GM06990 (cell line): ENCODE data around the gene PNLIPRP2.

Experiments
- DNase-seq: peaks from one replicate; pipeline ENCODE4 v3.0.0-alpha.2; 2011; ENCODE audit not compliant: insufficient read length; ENCODE audit errors: extremely low read depth
- H3K27me3 ChIP-seq: replicated peaks from 2 replicates; pipeline ENCODE4 v1.6.0; 2011; ENCODE audit warnings: low read length; ENCODE audit not compliant: control insufficient read depth, insufficient read depth
- H3K36me3 ChIP-seq: 2 replicates; pipeline ENCODE4 v1.5.1; 2011; ENCODE audit warnings: low read length; ENCODE audit not compliant: control insufficient read depth, insufficient read depth
- H3K4me3 ChIP-seq: replicated peaks from 2 replicates; pipeline ENCODE4 v1.5.1; 2011; ENCODE audit warnings: low read depth, mild to moderate bottlenecking, control low read depth, low read length
- CTCF ChIP-seq: IDR thresholded peaks from 2 replicates; pipeline ENCODE4 v1.5.1; 2011; ENCODE audit warnings: low read length, control low read depth, mild to moderate bottlenecking, inconsistent platforms; ENCODE audit not compliant: insufficient read depth, poor library complexity, severe bottlenecking

The PNLIPRP2 gene

GRCh38 chr10:116620423-116621400 lies at the start of gene PNLIPRP2:
Gene PNLIPRP2, plus strand, starts transcription at chr10:116620953.
- H3K27me3 ChIP-seq: no peaks in the 10 kb centered on the region; the same call in none of the 2 replicates
- no peaks in the 10 kb centered on the region for H3K36me3 ChIP-seq
- no peak for DNase-seq
- no peak for TF ChIP-seq CTCF
- H3K4me3 ChIP-seq: no peak within 1 kb of the TSS

- Histone ChIP-seq H3K4me3 (no peak overlapping the region), H3K27me3 (no peaks in the 10 kb centered on the region), H3K36me3 (no peaks in the 10 kb centered on the region)
- no peak for TF ChIP-seq CTCF
- no peak for DNase-seq
Measured at GRCh38 chr10:116574797-116575196, 46.0 kb upstream of the PNLIPRP2 start.

GRCh38 chr10:116587878-116588591 lies 32.7 kb upstream of the PNLIPRP2 start:
- H3K27me3 ChIP-seq: no peaks in the 10 kb centered on the region; the same call in 1 of the 2 replicates
- no peak for TF ChIP-seq CTCF
- DNase-seq: no peak
- H3K36me3 ChIP-seq: no peaks in the 10 kb centered on the region
- H3K4me3 ChIP-seq: no peak overlapping the region

GRCh38 chr10:116588995-116589394 lies 31.8 kb upstream of the PNLIPRP2 start:
- DNase-seq: no peak
- no peak for TF ChIP-seq CTCF
- no peaks in the 10 kb centered on the region for H3K36me3 ChIP-seq
- no peak overlapping the region for H3K4me3 ChIP-seq
- H3K27me3 ChIP-seq: no peaks in the 10 kb centered on the region; the same call in 1 of the 2 replicates

- Histone ChIP-seq H3K27me3 (no peaks in the 10 kb centered on the region; the same call in 1 of the 2 replicates), H3K4me3 (no peak overlapping the region), H3K36me3 (no peaks in the 10 kb centered on the region)
- TF ChIP-seq CTCF: no peak
- DNase-seq: no peak
Measured at GRCh38 chr10:116589926-116590325, 30.8 kb upstream of the PNLIPRP2 start.
